Neuronal stem cell (in vitro differentiated cells): ENCODE measurements around the gene KIF25.

Experiments
- DNase-seq: peaks from one replicate; pipeline ENCODE4 v3.0.0-alpha.2; 2013; ENCODE audit warnings: low spot score
- H2AFZ ChIP-seq: one replicate; pipeline ENCODE4 v1.6.1; 2013; ENCODE audit warnings: mild to moderate bottlenecking, low read length, inconsistent platforms
- H2AK5ac ChIP-seq: 2 replicates; pipeline ENCODE4 v1.6.1; 2013; ENCODE audit warnings: low read depth, mild to moderate bottlenecking, inconsistent platforms, low read length, moderate library complexity, mixed read lengths
- H2BK120ac ChIP-seq: 2 replicates; pipeline ENCODE4 v1.6.1; 2013; ENCODE audit warnings: low read depth, mild to moderate bottlenecking, inconsistent platforms, low read length, moderate library complexity, mixed read lengths
- H2BK12ac ChIP-seq: one replicate; pipeline ENCODE4 v1.6.1; 2013; ENCODE audit warnings: low read length, inconsistent platforms
- H2BK15ac ChIP-seq: 2 replicates; pipeline ENCODE4 v1.6.1; 2013; ENCODE audit warnings: mild to moderate bottlenecking, low read length, inconsistent platforms, mixed read lengths
- H2BK5ac ChIP-seq: one replicate; pipeline ENCODE4 v1.6.1; 2013; ENCODE audit warnings: inconsistent platforms, mild to moderate bottlenecking, low read length, moderate library complexity
- H3K14ac ChIP-seq: one replicate; pipeline ENCODE4 v1.6.1; 2013; ENCODE audit warnings: low read length, inconsistent platforms
- H3K18ac ChIP-seq: 2 replicates; pipeline ENCODE4 v1.6.1; 2013; ENCODE audit warnings: low read length, inconsistent platforms
- H3K23ac ChIP-seq: 2 replicates; pipeline ENCODE4 v1.6.1; 2013; ENCODE audit warnings: low read depth, mild to moderate bottlenecking, mixed read lengths, low read length, inconsistent platforms; ENCODE audit not compliant: poor library complexity
- H3K27ac ChIP-seq: replicated peaks from 3 replicates; pipeline ENCODE4 v1.5.1; 2013; ENCODE audit warnings: low read length, inconsistent platforms
- H3K27me3 ChIP-seq, 3 experiments: 2 replicates each; pipeline ENCODE4 v1.6.1; 2013; ENCODE audit warnings: low read length in 3 of 3, mild to moderate bottlenecking in 2 of 3, inconsistent platforms in 1 of 3, low read depth in 1 of 3, mixed read lengths in 1 of 3, moderate library complexity in 1 of 3; ENCODE audit not compliant: control insufficient read depth in 3 of 3, insufficient read depth in 3 of 3
- H3K36me3 ChIP-seq, 2 donors: replicated peaks in 1 of 2; 2 replicates each; pipeline ENCODE4 v1.6.1; 2013; ENCODE audit warnings: low read length in 2 of 2; ENCODE audit not compliant: control insufficient read depth in 2 of 2, insufficient read depth in 2 of 2
- H3K4ac ChIP-seq: 2 replicates; pipeline ENCODE4 v1.6.1; 2013; ENCODE audit warnings: inconsistent platforms, mild to moderate bottlenecking, low read length, moderate library complexity
- H3K4me1 ChIP-seq, 2 donors: 1 replicate in 1 of 2; 2 replicates in 1 of 2; pipeline ENCODE4 v1.6.1; 2013; ENCODE audit warnings: low read length in 2 of 2, low read depth in 1 of 2; ENCODE audit not compliant: control insufficient read depth in 2 of 2, insufficient read depth in 1 of 2
- H3K4me2 ChIP-seq: one replicate; pipeline ENCODE4 v1.6.1; 2013; ENCODE audit warnings: mild to moderate bottlenecking, low read length, inconsistent platforms; ENCODE audit not compliant: insufficient read depth, poor library complexity, severe bottlenecking
- H3K4me3 ChIP-seq, 2 donors: 2 replicates each; pipeline ENCODE4 v1.5.1; 2013; ENCODE audit warnings: low read length in 2 of 2, mild to moderate bottlenecking in 2 of 2, inconsistent platforms in 1 of 2, moderate library complexity in 1 of 2
- H3K79me1 ChIP-seq: one replicate; pipeline ENCODE4 v1.6.1; 2013; ENCODE audit warnings: low read depth, mild to moderate bottlenecking, inconsistent platforms, low read length, moderate library complexity
- H3K9ac ChIP-seq: one replicate; pipeline ENCODE4 v1.6.1; 2013; ENCODE audit warnings: mild to moderate bottlenecking, low read depth, low read length, inconsistent platforms; ENCODE audit not compliant: poor library complexity
- H3K9me3 ChIP-seq, 2 donors: replicated peaks in 1 of 2; 2 replicates each; pipeline versions ENCODE3 to v1.6.1; 2013; ENCODE audit warnings: low read length in 2 of 2, mild to moderate bottlenecking in 2 of 2, inconsistent platforms in 1 of 2, low read depth in 1 of 2, mixed read lengths in 1 of 2, moderate library complexity in 1 of 2; ENCODE audit not compliant: control insufficient read depth in 2 of 2, insufficient read depth in 1 of 2
- H4K8ac ChIP-seq: one replicate; pipeline ENCODE4 v1.6.1; 2013; ENCODE audit warnings: low read depth, mild to moderate bottlenecking, inconsistent platforms, low read length, moderate library complexity
- H4K91ac ChIP-seq: one replicate; pipeline ENCODE4 v1.6.1; 2013; ENCODE audit warnings: low read length, low read depth, mild to moderate bottlenecking, inconsistent platforms; ENCODE audit not compliant: poor library complexity
- WGBS, 2 donors: extraction: QIAGEN DNeasy Blood & Tissue Kit; methylation state at CpG; one replicate each; pipeline ENCODE4 v1.1.7; 2013; ENCODE audit warnings: missing lambda C conversion rate in 2 of 2, mixed read lengths in 1 of 2; ENCODE audit not compliant: insufficient read length in 2 of 2, insufficient replicate concordance in 1 of 2; ENCODE audit errors: extremely low coverage in 2 of 2; 5-methylcytosine and 5-hydroxymethylcytosine counted together

Gene KIF25

DNA sequence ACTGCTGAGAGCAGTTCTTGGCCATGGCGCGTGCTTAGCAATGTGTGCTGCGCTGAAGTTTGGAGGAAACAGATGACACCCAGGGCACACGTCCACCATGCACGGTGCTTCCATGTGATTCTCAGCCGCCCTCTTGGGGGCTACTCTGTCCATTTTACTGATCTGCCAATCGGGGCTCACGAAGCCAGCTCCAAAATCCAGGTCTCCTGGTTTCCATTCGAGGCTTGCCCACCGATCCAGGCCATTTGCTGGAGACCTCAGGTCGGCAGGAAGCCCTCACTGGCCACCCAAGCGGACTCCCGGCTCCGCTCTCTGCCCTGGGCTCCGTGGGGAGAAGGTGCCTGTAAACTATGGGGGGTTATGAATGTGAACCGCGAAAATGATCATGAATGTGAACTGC is 93.2 kb downstream of the KIF25 start:
- H4K8ac ChIP-seq = no peak overlapping the region
- peaks cover 20 to 29% of the 10 kb centered on the region in 2 donors for H3K4me1 ChIP-seq
- DNase-seq = no peak
- no peak overlapping the region for H3K23ac ChIP-seq
- H2BK120ac ChIP-seq = no peak overlapping the region
- no peaks in the 10 kb centered on the region for H3K27me3 ChIP-seq
- peak overlapping the region; percentile 27 for H3K18ac ChIP-seq
- peak overlapping the region; percentile 11 for H2AFZ ChIP-seq
- H3K14ac ChIP-seq = no peak overlapping the region
- H4K91ac ChIP-seq = no peak overlapping the region
- no CpG with 5 or more reads among the region's 17 CpGs for WGBS, 2 donors
- H3K4ac ChIP-seq = no peak overlapping the region
- H3K36me3 ChIP-seq = no peaks in the 10 kb centered on the region
- H2BK15ac ChIP-seq = no peak overlapping the region
- H3K79me1 ChIP-seq = no peaks in the 10 kb centered on the region
- no peak overlapping the region for H3K27ac ChIP-seq
- H3K4me3 ChIP-seq = no peak overlapping the region
- peaks cover 7 to 8% of the 10 kb centered on the region in 2 donors for H3K9me3 ChIP-seq
- H2BK5ac ChIP-seq = no peak overlapping the region
- H2BK12ac ChIP-seq = no peak overlapping the region
- H3K9ac ChIP-seq = no peak overlapping the region
- peak overlapping the region; percentile 92 for H2AK5ac ChIP-seq
- H3K4me2 ChIP-seq = no peak overlapping the region

DNA sequence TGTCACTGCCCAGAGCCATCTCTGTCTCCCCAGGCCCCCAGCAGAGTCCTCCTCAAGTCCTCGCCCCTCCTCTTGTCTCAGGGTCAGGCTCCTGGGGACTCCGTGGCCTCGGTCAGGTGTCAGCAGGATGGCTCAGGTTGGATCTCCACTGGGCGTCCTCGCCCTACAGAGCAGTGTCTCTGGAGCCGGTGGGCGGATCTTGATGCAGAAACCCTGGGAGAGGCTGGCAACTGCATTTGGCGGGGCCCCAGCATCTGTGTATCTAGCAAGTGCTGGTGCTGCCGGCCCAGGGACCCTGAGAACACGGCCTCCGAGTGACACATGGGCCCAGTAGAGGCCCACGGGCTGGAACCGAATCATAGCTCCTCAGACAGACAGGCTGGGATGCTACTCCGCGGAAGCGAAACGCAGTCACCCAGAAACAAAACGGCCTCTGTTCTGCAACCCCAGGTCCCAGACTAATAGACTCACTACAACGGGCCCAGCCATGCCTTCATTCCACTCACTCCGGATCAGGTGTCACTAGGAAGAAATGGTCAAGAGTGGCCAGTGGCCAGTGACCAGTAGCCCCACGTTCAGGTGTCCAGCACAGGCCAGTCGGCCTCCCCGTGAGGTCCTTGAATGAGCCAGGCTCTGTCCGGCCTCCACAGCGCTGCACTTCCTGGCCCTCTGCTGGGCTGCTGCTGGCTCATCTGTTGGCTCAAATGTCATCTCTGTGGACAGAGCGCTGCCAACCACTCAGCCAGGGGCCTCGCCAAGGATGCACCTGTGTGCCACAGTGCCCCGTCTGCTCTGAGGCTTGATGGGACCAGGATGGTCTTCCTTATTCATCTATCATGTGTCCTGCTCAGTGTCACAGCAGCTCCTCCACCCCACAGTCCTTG is 94.2 kb downstream of the KIF25 start:
- Histone ChIP-seq H3K4me2 (no peak overlapping the region), H2BK5ac (no peak overlapping the region), H3K4ac (no peak overlapping the region), H2BK15ac (peak overlapping the region; percentile 76), H4K91ac (no peak overlapping the region), H2AFZ (peak overlapping the region; percentile 11), H3K23ac (no peak overlapping the region), H3K14ac (no peak overlapping the region), H3K36me3 (no peaks in the 10 kb centered on the region), H3K18ac (peak overlapping the region; percentile 65), H3K79me1 (no peaks in the 10 kb centered on the region), H3K9ac (no peak overlapping the region), H2BK12ac (peak overlapping the region; percentile 75), H3K27me3 (no peaks in the 10 kb centered on the region), H4K8ac (no peak overlapping the region), H3K27ac (no peak overlapping the region), H3K4me1 (peaks cover 20 to 29% of the 10 kb centered on the region in 2 donors), H2AK5ac (peak overlapping the region; percentile 92), H3K4me3 (no peak overlapping the region), H3K9me3 (peaks cover 7 to 8% of the 10 kb centered on the region in 2 donors), H2BK120ac (no peak overlapping the region)
- WGBS, 2 donors = no CpG with 5 or more reads among the region's 28 CpGs
- DNase-seq = no peak

DNA sequence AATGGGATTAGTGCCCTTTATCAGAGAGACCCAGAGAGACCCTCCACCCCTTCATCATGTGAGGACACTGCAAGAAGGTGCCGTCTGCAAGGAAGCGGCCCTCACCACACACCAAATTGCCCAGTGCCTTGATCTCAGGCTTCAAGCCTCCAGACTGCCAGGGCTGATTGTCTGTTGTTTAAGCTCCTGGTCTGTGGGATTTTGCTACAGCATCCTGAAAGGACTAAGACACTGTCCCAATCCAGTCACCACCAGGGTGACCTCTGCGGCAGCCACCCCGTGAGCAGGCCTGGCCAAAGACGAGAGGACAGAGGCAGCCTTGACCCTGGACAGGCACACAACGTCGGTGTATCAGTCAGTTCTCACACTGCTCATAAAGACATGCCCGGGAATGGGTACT is 95.1 kb downstream of the KIF25 start:
- no peak overlapping the region for H3K27ac ChIP-seq
- H3K4me1 ChIP-seq = peaks cover 17 to 25% of the 10 kb centered on the region in 2 donors
- H4K8ac ChIP-seq = no peak overlapping the region
- H2BK5ac ChIP-seq = no peak overlapping the region
- H3K4me3 ChIP-seq = no peak overlapping the region
- no peak overlapping the region for H3K4me2 ChIP-seq
- H3K79me1 ChIP-seq = no peaks in the 10 kb centered on the region
- no peak for DNase-seq
- no peak overlapping the region for H2AFZ ChIP-seq
- WGBS, 2 donors = no CpG with 5 or more reads among the region's 8 CpGs
- peaks cover 7 to 8% of the 10 kb centered on the region in 2 donors for H3K9me3 ChIP-seq
- peak overlapping the region; percentile 83 for H4K91ac ChIP-seq
- no peaks in the 10 kb centered on the region for H3K27me3 ChIP-seq
- no peak overlapping the region for H2BK15ac ChIP-seq
- peak overlapping the region; percentile 16 for H2AK5ac ChIP-seq
- H3K18ac ChIP-seq = peak overlapping the region; percentile 1
- no peak overlapping the region for H2BK120ac ChIP-seq
- no peak overlapping the region for H3K14ac ChIP-seq
- no peak overlapping the region for H3K9ac ChIP-seq
- no peak overlapping the region for H2BK12ac ChIP-seq
- H3K36me3 ChIP-seq = no peaks in the 10 kb centered on the region
- no peak overlapping the region for H3K4ac ChIP-seq
- no peak overlapping the region for H3K23ac ChIP-seq

DNA sequence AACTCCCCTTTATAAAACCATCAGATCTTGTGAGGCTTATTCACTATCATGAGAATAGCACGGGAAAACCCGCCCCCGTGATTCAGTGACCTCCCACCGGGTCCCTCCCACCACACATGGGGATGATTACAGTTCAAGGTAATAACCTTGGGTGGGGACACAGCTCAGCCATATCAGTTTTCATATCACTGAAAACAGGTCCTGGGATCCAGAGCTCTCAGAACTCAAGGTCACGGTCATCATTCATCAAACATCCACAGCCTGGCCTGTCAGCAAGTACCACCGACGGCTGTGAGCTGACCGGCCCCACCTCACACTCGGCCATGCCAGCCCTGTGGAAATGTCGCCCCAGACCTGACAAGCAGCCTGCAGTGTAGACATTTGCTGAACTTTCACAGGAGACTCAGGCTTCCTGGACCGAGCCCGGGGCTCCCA is 95.6 kb downstream of the KIF25 start:
- H3K27me3 ChIP-seq = no peaks in the 10 kb centered on the region
- no peak overlapping the region for H3K23ac ChIP-seq
- H3K4me2 ChIP-seq = no peak overlapping the region
- H3K9ac ChIP-seq = no peak overlapping the region
- H3K4me3 ChIP-seq = no peak overlapping the region
- H2AFZ ChIP-seq = no peak overlapping the region
- no peaks in the 10 kb centered on the region for H3K36me3 ChIP-seq
- H2BK12ac ChIP-seq = no peak overlapping the region
- no peak overlapping the region for H2BK5ac ChIP-seq
- WGBS, 2 donors = no CpG with 5 or more reads among the region's 12 CpGs
- H3K14ac ChIP-seq = no peak overlapping the region
- no peak overlapping the region for H4K91ac ChIP-seq
- no peak for DNase-seq
- no peak overlapping the region for H2AK5ac ChIP-seq
- no peak overlapping the region for H3K18ac ChIP-seq
- H4K8ac ChIP-seq = no peak overlapping the region
- no peak overlapping the region for H3K4ac ChIP-seq
- peaks cover 7 to 8% of the 10 kb centered on the region in 2 donors for H3K9me3 ChIP-seq
- H3K27ac ChIP-seq = no peak overlapping the region
- H2BK15ac ChIP-seq = no peak overlapping the region
- H3K4me1 ChIP-seq = peaks cover 12 to 20% of the 10 kb centered on the region in 2 donors
- no peaks in the 10 kb centered on the region for H3K79me1 ChIP-seq
- no peak overlapping the region for H2BK120ac ChIP-seq
